HG03196 (cell line): ENCODE results near the gene LMX1B.
"Not testable (repeated sequence)": the region's sequence is repeated elsewhere in the genome, so short reads cannot be mapped to it uniquely, and the experiment has no call there.

Source experiments
- ATAC-seq: cut with Tn5 transposase; IDR thresholded peaks from one replicate; pipeline ENCODE4 v1.9.1; 2021; ENCODE audit not compliant: unreplicated experiment

The LMX1B gene

GRCh38 chr9:126633881-126634558 is 20.3 kb downstream of the LMX1B start:
- ATAC-seq = no peak

- ATAC-seq = no peak
Measured at GRCh38 chr9:126635061-126635460, 21.3 kb downstream of the LMX1B start.

GRCh38 chr9:126635661-126636439 is 22.1 kb downstream of the LMX1B start:
- ATAC-seq = no peak

GRCh38 chr9:126636983-126637798 is 23.5 kb downstream of the LMX1B start:
- no peak for ATAC-seq

GRCh38 chr9:126638571-126639132 is 24.9 kb downstream of the LMX1B start:
- no peak for ATAC-seq

GRCh38 chr9:126639318-126640000 is 25.7 kb downstream of the LMX1B start:
- no peak for ATAC-seq

- ATAC-seq = no peak
Measured at GRCh38 chr9:126641118-126641851, 27.6 kb downstream of the LMX1B start.

- ATAC-seq = no peak
Measured at GRCh38 chr9:126642010-126642744, 28.4 kb downstream of the LMX1B start.

GRCh38 chr9:126642839-126643238 is 29.1 kb downstream of the LMX1B start:
- no peak for ATAC-seq

- no peak for ATAC-seq
Measured at GRCh38 chr9:126643945-126644527, 30.3 kb downstream of the LMX1B start.

- no peak for ATAC-seq
Measured at GRCh38 chr9:126646162-126646561, 32.4 kb downstream of the LMX1B start.

- ATAC-seq = no peak
Measured at GRCh38 chr9:126647585-126648411, 34.1 kb downstream of the LMX1B start.

- no peak for ATAC-seq
Measured at GRCh38 chr9:126649477-126649876, 35.7 kb downstream of the LMX1B start.

GRCh38 chr9:126650404-126651341 is 36.9 kb downstream of the LMX1B start:
- ATAC-seq = no peak

- no peak for ATAC-seq
Measured at GRCh38 chr9:126652140-126652582, 38.4 kb downstream of the LMX1B start.

- no peak for ATAC-seq
Measured at GRCh38 chr9:126654124-126654523, 40.4 kb downstream of the LMX1B start.

GRCh38 chr9:126656214-126656613 is 42.5 kb downstream of the LMX1B start:
- not testable (repeated sequence) for ATAC-seq
